Suppressor macrophage treated with lipopolysaccharide for 1 hour (primary cell): ENCODE results near the gene AP1M1.
A peak's percentile ranks its signal among the peaks of the same experiment; 100 is the strongest.

Experiments
- DNase-seq, 3 donors: peaks; one replicate each; pipeline ENCODE4 v3.0.0-alpha.2; 2020 to 2022

AP1M1 gene

DNA sequence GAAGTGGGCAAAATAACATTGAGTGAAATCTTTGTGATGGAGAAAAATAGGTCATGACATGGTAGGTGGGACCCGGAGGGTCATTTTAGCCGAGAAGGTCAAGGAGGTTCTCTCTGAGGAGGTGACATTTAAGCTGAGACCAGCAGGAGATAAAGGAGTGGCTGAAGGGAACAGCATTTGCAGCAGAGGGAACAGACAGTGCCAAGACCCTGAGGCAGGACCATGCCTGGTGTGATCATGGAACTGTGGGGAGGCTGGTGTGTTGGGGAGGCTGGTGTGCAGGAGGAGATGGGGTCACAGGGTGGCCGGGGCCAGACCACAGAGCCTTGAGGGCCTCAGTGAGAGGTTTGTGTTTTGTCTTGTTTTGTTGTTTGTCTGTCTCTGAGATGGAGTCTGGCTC lies 67.5 kb downstream of the AP1M1 start:
- DNase-seq, result no peak

GRCh38 chr19:16265890-16266585 lies 68.3 kb downstream of the AP1M1 start:
- no peak for DNase-seq

- no peak for DNase-seq
These were observed 68.9 kb downstream of the AP1M1 start for GRCh38 chr19:16266586-16266942.

DNA sequence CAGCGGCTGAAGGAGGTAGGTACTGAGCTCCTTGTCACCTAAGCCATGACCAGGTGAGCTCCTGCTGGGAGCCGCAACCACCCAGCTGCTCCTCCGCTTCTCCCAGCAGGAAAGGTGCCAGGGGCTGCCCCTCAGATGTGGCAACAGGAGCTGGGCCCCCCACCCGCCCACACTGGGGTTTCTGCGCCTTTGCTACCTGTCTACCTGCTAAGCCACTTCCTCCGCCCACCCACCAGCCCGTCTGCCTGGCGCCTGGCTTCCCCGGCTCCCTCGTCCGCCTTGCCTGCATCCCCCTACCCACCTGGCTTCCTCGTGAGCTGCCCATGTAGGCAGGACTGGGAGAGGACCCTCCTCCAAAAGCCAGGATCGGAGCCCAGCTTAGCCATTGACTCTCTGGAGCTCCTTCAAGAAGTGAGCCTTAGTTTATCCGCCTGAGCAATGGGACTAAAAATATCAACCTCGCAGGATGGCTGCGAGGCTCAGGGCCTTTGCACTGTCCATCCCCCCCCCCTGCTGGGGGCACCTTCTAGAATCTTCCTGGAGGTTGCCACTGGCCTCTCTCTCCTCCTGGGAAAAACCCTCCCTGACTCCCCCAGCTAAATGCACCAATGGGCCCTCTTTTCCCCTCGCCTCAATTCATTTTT lies 71.1 kb downstream of the AP1M1 start:
- DNase-seq, result no peak

DNA sequence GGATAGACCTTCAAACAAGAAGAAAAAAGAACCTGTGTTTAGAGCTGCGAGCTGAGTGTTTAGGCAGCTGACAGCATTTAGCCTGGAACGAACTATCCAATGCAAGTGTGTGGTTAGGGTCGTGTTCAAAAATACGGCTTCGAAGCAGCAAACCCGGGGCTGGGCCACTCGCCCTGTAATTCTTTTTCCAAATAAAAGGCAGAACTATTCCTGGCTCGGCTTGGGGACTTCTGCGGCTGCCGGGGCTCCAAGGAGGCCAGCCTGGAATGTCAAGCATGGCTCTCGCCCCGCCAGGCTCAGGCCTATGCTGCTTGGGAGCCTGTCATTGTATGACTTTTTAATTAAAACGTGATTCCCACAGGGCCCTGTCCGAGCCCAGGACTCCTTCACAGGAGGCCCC lies 75.2 kb downstream of the AP1M1 start:
- DNase-seq, result no peak

DNA sequence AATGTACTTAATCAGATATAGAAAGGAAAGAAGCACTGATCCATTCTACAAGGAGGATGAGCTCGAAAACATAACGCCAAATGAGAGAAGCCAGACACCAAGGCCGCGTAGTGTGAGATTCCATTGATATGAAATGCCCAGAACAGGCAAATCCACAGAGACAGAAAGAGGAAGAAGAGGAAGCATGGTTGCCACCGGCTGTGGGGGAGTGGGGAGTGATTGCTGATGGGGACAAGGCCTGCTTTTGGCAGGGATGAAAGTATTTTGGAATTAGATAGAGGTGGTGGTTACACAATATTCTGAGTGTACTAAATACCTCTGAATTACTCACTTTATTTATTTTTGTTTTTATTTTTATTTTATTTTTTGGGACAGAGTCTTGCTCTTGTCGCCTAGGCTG lies 76.7 kb downstream of the AP1M1 start:
- DNase-seq, result peak; percentile 40 to 56 (median 48)

GRCh38 chr19:16280306-16280705 lies 82.6 kb downstream of the AP1M1 start:
- DNase-seq, result peak; percentile 35 to 71 (median 36)

DNA sequence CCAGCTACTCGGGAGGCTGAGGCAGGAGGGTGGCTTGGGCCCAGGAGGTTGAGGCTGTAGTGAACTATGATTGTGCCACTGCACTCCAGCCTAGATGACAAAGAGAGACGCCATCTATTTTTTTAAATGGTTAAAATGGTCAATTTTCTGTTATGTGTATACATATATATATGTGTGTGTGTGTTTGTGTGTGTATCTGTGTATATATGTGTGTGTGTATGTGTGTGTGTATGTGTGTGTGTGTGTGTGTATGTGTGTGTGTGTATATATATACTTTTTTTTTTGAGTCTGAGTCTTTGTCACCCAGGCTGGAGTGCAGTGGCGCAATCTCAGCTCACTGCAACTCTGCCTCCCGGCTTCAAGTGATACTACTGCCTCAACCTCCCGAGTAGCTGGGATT lies 84.0 kb downstream of the AP1M1 start:
- no peak for DNase-seq

GRCh38 chr19:16283210-16284061 lies 85.7 kb downstream of the AP1M1 start:
- peak; percentile 92 to 94 (median 92) for DNase-seq

DNA sequence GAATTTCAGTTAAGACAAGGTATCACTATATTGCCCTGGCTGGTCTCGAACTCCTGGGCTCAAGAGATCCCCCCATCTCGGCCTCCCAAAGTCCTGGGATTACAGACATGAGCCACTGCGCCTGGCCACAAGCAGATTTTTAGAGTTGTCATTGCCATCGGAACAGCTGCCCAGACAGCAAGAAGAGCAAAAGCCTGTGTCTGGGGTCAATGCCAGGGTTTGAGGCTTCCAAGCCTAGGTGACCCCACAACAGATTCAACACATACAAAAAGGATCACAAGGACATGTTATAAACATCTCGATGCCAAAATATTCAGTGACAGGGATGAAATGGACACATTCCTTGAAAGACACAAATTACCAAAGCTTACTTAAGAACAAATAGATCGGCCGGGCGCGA lies 86.8 kb downstream of the AP1M1 start:
- DNase-seq, result peak in 1 of 3 donors; percentile 24

DNA sequence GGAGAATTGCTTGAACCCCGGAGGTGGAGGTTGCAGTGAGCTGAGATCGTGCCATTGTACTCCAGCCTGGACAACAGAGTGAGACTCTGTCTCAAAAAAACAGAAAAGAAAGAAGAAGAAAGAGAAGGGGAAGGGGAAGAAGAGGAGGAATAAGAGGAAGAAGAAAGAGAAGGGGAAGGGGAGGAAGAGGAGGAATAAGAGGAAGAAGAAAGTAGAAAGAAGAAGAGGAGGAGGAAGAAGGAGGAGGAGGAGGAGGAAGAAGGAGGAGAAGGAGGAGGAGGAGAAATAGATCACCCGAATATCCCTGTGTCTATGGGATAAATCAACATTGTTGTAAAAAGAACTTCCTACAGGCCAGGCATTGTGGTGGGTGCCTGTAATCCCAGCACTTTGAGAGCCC lies 87.4 kb downstream of the AP1M1 start:
- DNase-seq, result peak in 1 of 3 donors; percentile 24

DNA sequence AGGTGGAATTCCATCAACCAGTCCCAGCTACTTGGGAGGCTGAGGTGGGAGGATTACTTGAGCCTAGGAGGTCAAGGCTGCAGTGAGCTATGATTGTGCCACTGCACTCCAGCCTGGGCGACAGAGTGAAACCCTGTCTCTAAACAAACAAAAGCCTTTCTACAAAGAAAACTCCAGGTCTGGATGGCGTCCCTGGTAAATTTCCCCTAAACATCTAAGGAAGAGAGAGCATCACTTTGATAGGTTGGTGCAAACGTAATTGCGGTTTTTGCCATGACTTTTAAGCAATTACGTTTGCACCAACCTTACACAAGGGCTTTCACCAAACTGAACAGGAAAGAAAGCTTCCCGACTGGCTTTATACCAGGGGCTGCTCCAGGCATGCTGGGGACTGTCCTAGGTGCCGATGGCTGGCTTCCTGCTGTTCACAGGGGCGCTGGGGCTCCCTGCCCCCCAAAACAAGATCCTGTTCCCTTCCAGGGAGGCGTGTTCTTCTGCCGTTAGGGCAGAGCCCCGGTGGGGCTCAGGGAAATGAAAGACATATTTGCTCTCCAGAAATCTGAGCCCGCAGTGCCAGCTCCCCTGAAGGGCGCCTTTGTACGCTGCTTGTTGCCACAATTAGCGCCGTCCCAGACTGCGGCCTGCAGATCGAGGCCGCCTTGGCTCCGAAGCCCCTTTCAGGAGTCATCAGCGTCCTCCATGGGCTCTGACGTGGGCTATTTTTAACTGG lies 88.2 kb downstream of the AP1M1 start:
- DNase-seq, result peak; percentile 45 to 66 (median 50)

DNA sequence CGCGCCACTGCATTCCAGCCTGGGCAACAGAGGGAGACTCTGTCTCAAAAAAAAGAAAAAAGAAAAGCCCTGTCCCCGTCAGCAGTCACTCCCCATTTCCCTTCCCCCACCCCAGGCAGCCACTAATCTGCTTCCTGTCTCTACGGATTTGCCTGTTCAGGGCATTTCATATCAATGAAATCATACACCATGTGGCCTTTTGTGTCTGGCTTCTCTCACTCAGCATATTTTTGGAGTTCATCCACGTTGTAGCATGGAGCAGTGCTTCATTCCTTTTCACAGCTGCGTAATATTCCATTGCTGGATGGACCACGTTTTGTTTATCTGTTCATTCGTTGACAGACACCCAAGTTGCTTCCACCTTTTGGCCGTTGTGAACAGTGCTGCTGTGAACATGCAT lies 90.8 kb downstream of the AP1M1 start:
- no peak for DNase-seq

- DNase-seq, result no peak
These were observed 91.9 kb downstream of the AP1M1 start for GRCh38 chr19:16289594-16289993.

DNA sequence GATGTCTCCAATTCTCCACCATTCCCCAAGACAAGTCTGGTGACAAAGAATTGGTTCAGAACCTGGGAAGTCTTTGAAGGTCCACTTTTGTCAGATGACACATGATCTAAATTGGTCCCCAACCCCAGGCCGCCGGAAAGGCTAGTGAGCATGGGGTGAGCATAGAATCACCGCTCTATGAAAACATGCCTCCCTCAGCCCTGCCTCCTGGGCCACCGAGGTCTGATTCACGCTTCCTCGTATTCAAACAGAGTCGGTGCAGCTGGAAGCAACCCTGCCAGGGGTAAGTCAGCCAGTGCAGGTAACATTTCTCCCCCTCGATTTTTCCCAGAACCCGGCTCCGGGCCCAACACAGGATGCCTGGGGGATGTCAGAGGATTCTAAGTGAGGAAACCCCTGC lies 93.0 kb downstream of the AP1M1 start:
- peak in 1 of 3 donors; percentile 20 for DNase-seq

DNA sequence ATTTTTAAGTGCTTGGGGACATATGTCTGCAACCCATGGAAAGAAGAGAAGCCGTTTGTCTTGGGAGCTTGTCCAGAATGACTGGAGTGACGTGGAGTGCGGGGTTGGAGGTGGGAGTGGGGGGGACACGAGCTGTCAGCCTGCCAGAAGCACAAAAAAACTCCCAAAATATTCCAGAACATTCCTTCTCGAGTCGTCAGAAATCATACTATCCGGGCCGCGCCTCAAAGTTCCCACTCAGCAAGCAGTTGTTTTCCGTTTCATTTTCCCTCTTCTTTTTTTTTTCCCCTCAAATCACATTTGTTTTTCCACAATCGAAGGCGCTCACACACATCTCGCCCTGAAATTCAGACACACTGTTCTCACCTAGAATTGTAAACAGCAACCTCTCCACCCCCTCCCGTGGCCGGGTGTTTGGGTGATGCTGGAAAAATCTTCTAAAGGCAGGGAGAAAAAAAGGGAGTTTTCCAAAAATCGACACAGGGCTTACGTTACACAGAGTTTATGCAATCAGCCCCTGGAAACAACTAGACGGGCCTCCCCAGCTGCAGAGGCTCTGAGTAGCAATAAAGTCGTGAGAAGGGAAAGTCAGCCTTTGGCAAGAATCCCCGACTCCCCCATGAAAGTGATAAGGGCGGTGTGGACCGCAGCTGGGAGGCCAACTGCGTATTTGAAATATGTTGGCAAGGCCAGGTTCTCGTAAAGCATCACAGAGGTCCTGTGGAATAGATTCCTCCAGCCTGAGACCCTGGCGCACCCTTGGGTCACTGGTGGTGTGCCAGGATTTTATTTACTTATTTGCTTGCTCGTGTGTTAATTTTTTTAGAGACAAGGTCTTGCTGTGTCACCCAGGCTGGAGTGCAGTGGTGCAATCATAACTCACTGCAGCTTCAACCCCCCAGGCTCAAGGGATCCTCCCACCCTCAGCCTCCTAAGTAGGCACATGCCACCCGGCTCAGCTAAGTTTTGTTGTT lies 95.7 kb downstream of the AP1M1 start:
- peak; percentile 87 to 91 (median 89) for DNase-seq

- DNase-seq, result no peak
These were observed 97.3 kb downstream of the AP1M1 start for GRCh38 chr19:16295057-16295456.
